ENCODE measurements around the gene OR4D5. TPM values are rescaled to one million over a fixed set of nuclear protein-coding genes. Genes with fewer than 3 reads are reported as not detected.

Gene OR4D5
- total RNA-seq, 1 experiment from 2014 or later: not detected

DNA sequence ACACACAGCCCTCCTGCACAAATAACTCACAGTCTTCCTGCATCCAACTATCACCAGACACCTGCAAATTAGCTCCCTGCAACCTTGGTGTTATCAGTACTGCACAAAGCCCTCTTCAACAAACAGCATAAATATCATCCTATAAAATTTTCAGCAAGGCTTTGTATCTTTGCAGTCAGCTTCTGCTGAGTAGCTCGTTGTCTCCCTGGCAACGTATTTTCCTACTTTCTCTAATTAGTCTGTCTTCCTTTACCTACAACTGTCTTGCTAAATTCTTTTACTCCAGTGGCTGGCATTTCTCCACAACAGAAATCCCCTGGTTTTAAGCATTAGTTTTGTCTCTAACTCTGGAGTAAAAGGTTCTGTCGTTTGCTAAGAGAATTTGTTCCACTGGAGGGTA is 33.6 kb upstream of the OR4D5 start:
- no TSS peak for BruUV-seq (replicated peaks)

GRCh38 chr11:123920943-123921342 is 18.5 kb upstream of the OR4D5 start:
- peaks cover 70% of the 10 kb centered on the region for H3K27me3 ChIP-seq (ENCODE audit: low read length)
- CTCF ChIA-PET: no interaction called here
- no peak for TF ChIP-seq EZH2phosphoT487 (IDR thresholded peaks at IDR 0.05; ENCODE audit: borderline replicate concordance, low read length)
- intact Hi-C loops (cut with micrococcal nuclease): no loop called here
- no peaks in the 10 kb centered on the region for H3K79me2 ChIP-seq (ENCODE audit: low read length)
- BruUV-seq (replicated peaks): no TSS peak
- H3K4me3 ChIP-seq (ENCODE audit: low read length): no peak overlapping the region
- no peak overlapping the region for H3K9ac ChIP-seq (ENCODE audit: low read length)
- H3K9me2 ChIP-seq (replicated peaks; ENCODE audit: low read length): 0 out of 2 replicates have a peak, but pooled peaks cover 3% of the 10 kb centered on the region
- no peak overlapping the region for H2AFZ ChIP-seq (ENCODE audit: low read length)
- no peaks in the 10 kb centered on the region for H3K36me3 ChIP-seq (ENCODE audit: low read depth, low read length)
- H3K4me2 ChIP-seq (ENCODE audit: low read length): no peak overlapping the region
- no peak overlapping the region for H3K27ac ChIP-seq (ENCODE audit: low read length)
- no peaks in the 10 kb centered on the region for H4K20me1 ChIP-seq (ENCODE audit: low read length)
- ATAC-seq (no peak), DNase-seq (no peak)
- POLR2A ChIA-PET (ENCODE audit: unreplicated experiment): no interaction called here
- no peaks in the 10 kb centered on the region for H3K9me3 ChIP-seq (ENCODE audit: low read length)
- H3F3A ChIP-seq (ENCODE audit: low read length, unreplicated experiment): no peaks in the 10 kb centered on the region
- H3K4me1 ChIP-seq (ENCODE audit: insufficient read depth, low read length): no peaks in the 10 kb centered on the region

More for the DNA sequence above, 33.6 kb upstream of the OR4D5 start:
- no peaks in the 10 kb centered on the region for H3K36me3 ChIP-seq (ENCODE audit: low read depth, low read length)
- intact Hi-C loops (cut with micrococcal nuclease): no loop called here
- ATAC-seq (no peak), DNase-seq (no peak)
- H2AFZ ChIP-seq (ENCODE audit: low read length): no peak overlapping the region
- H4K20me1 ChIP-seq (ENCODE audit: low read length): no peaks in the 10 kb centered on the region
- no peaks in the 10 kb centered on the region for H3F3A ChIP-seq (ENCODE audit: low read length, unreplicated experiment)
- no peak for TF ChIP-seq EZH2phosphoT487 (IDR thresholded peaks at IDR 0.05; ENCODE audit: borderline replicate concordance, low read length)
- no peak for TF ChIP-seq CTCF (conservative IDR thresholded peaks at IDR 0.05; ENCODE audit: low read depth, low read length)
- TF ChIP-seq EZH2 (IDR thresholded peaks at IDR 0.05; ENCODE audit: low read length, unreplicated experiment): no peak
- H3K79me2 ChIP-seq (ENCODE audit: low read length): no peaks in the 10 kb centered on the region
- no peaks in the 10 kb centered on the region for H3K4me1 ChIP-seq (ENCODE audit: insufficient read depth, low read length)
- ChIA-PET POLR2A (ENCODE audit: unreplicated experiment) (no interaction called here), CTCF (no interaction called here)
- H3K9ac ChIP-seq (ENCODE audit: low read length): no peak overlapping the region
- peaks cover 84% of the 10 kb centered on the region for H3K27me3 ChIP-seq (ENCODE audit: low read length)
- H3K9me3 ChIP-seq (ENCODE audit: low read length): no peaks in the 10 kb centered on the region
- no peak overlapping the region for H3K4me2 ChIP-seq (ENCODE audit: low read length)
- no peak overlapping the region for H3K27ac ChIP-seq (ENCODE audit: low read length)
- H3K4me3 ChIP-seq (ENCODE audit: low read length): no peak overlapping the region
- no peaks in the 10 kb centered on the region for H3K9me2 ChIP-seq (replicated peaks; ENCODE audit: low read length)

DNA sequence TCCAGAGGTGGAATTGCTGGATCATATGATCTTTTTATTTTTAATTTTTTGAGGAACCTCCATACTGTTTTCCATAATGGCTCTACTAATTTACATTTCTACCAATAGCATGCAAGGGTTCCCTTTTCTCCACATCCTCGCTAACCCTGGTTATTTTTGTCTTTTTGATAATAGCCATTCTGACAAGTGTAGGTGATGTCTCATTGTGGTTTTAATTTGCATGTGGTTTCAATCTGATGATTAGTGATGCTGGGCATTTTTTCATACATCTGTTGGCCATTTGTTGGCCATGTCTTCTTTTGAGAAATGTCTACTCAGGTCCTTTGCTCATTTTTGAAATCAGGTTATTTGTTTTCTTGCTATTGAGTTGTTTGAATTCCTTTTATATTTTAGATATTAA is 15.4 kb upstream of the OR4D5 start:
- Histone ChIP-seq H3K4me1 (ENCODE audit: insufficient read depth, low read length) (no peaks in the 10 kb centered on the region), H3K4me2 (ENCODE audit: low read length) (no peak overlapping the region), H3K9me3 (ENCODE audit: low read length) (no peaks in the 10 kb centered on the region), H3K36me3 (ENCODE audit: low read depth, low read length) (no peaks in the 10 kb centered on the region), H3K9ac (ENCODE audit: low read length) (no peak overlapping the region), H3K9me2 (replicated peaks; ENCODE audit: low read length) (0 out of 2 replicates have a peak, but pooled peaks cover 3% of the 10 kb centered on the region), H3K27me3 (ENCODE audit: low read length) (peaks cover 67% of the 10 kb centered on the region), H4K20me1 (ENCODE audit: low read length) (no peaks in the 10 kb centered on the region), H3K79me2 (ENCODE audit: low read length) (no peaks in the 10 kb centered on the region), H3F3A (ENCODE audit: low read length, unreplicated experiment) (no peaks in the 10 kb centered on the region), H2AFZ (ENCODE audit: low read length) (no peak overlapping the region), H3K4me3 (ENCODE audit: low read length) (no peak overlapping the region), H3K27ac (ENCODE audit: low read length) (no peak overlapping the region)
- DNase-seq: no peak
- POLR2A ChIA-PET (ENCODE audit: unreplicated experiment): no interaction called here
- TF ChIP-seq EZH2 (IDR thresholded peaks at IDR 0.05; ENCODE audit: low read length, unreplicated experiment): no peak
- TF ChIP-seq CTCF (conservative IDR thresholded peaks at IDR 0.05; ENCODE audit: low read depth, low read length): no peak
- no peak for TF ChIP-seq EZH2phosphoT487 (IDR thresholded peaks at IDR 0.05; ENCODE audit: borderline replicate concordance, low read length)
- intact Hi-C loops (cut with micrococcal nuclease): no loop called here
- CTCF ChIA-PET: no interaction called here
- no peak for ATAC-seq
- BruUV-seq (replicated peaks): no TSS peak

Data from PC-3 (cell line).